GM23338 (cell line): Measurements from ENCODE around the gene DGKG. TPM values are rescaled to one million over a fixed set of nuclear protein-coding genes. Genes with fewer than 3 reads are reported as not detected.
A peak's percentile ranks its signal among the peaks of the same experiment; 100 is the strongest.

Experiments used
- ATAC-seq: fragments of 200-7000 bp; cut with Tn5 transposase; 3 replicates; pipeline ENCODE4 v1.9.1; 2020
- DNase-seq: peaks from one replicate; pipeline ENCODE4 v3.0.0-alpha.2; 2015; ENCODE audit warnings: low spot score
- H2AFZ ChIP-seq: fragments of 200-600 bp; sonication (generic); 2 replicates; pipeline ENCODE4 v1.8.0; 2016; ENCODE audit warnings: antibody characterized with exemption, mild to moderate bottlenecking, moderate library complexity
- H3F3A ChIP-seq: fragments of 200-600 bp; sonication (generic); replicated peaks from 2 replicates; pipeline ENCODE4 v1.8.0; 2017; ENCODE audit warnings: antibody characterized with exemption, mixed run types, low read depth
- H3K27ac ChIP-seq: fragments of 200-600 bp; sonication (generic); 2 replicates; pipeline ENCODE4 v1.6.1; 2016; ENCODE audit warnings: low read depth
- H3K27me3 ChIP-seq: fragments of 200-600 bp; sonication (generic); 2 replicates; pipeline ENCODE4 v1.8.0; 2016; ENCODE audit warnings: mild to moderate bottlenecking, mixed run types, moderate library complexity; ENCODE audit not compliant: insufficient read depth
- H3K36me3 ChIP-seq: fragments of 200-600 bp; sonication (generic); 2 replicates; pipeline ENCODE4 v1.8.0; 2016; ENCODE audit warnings: mild to moderate bottlenecking; ENCODE audit not compliant: insufficient read depth
- H3K4me1 ChIP-seq: fragments of 200-600 bp; sonication (generic); 2 replicates; pipeline ENCODE4 v1.8.0; 2016; ENCODE audit warnings: mild to moderate bottlenecking, moderate library complexity; ENCODE audit not compliant: insufficient read depth
- H3K4me2 ChIP-seq: fragments of 200-600 bp; sonication (generic); 2 replicates; pipeline ENCODE4 v1.7.1; 2017; ENCODE audit warnings: mixed run types
- H3K4me3 ChIP-seq: fragments of 200-600 bp; sonication (generic); 2 replicates; pipeline ENCODE4 v1.6.1; 2016; ENCODE audit warnings: mixed run types
- H3K79me2 ChIP-seq: fragments of 200-600 bp; sonication (generic); replicated peaks from 2 replicates; pipeline ENCODE4 v1.8.0; 2017; ENCODE audit warnings: mild to moderate bottlenecking; ENCODE audit not compliant: insufficient read depth
- H3K9me2 ChIP-seq: fragments of 200-600 bp; sonication (generic); 2 replicates; pipeline ENCODE4 v1.8.0; 2017; ENCODE audit not compliant: insufficient read depth
- H4K20me1 ChIP-seq: fragments of 200-600 bp; sonication (generic); replicated peaks from 2 replicates; pipeline ENCODE4 v1.8.0; 2017; ENCODE audit warnings: mild to moderate bottlenecking; ENCODE audit not compliant: insufficient read depth
- H3K27ac Mint-ChIP-seq: 2 replicates; pipeline ENCODE4 v1.8.0; 2020; ENCODE audit warnings: inconsistent platforms, mild to moderate bottlenecking, moderate library complexity, mixed read lengths
- H3K27me3 Mint-ChIP-seq: 3 replicates; pipeline ENCODE4 v1.8.0; 2022; ENCODE audit warnings: low read depth, mild to moderate bottlenecking, moderate library complexity, mixed read lengths, inconsistent platforms; ENCODE audit not compliant: insufficient read depth, poor library complexity
- H3K36me3 Mint-ChIP-seq: 3 replicates; pipeline ENCODE4 v1.8.0; 2021; ENCODE audit warnings: low read depth, mild to moderate bottlenecking, inconsistent platforms, moderate library complexity, mixed read lengths
- H3K4me1 Mint-ChIP-seq: 3 replicates; pipeline ENCODE4 v1.8.0; 2020; ENCODE audit warnings: mild to moderate bottlenecking, inconsistent platforms, mixed read lengths
- H3K4me3 Mint-ChIP-seq: 3 replicates; pipeline ENCODE4 v1.8.0; 2021; ENCODE audit warnings: moderate library complexity, mild to moderate bottlenecking, inconsistent platforms, mixed read lengths
- H3K9me3 Mint-ChIP-seq: 3 replicates; pipeline ENCODE4 v1.8.0; 2020; ENCODE audit warnings: moderate library complexity, mild to moderate bottlenecking, inconsistent platforms, mixed read lengths
- CREB1 ChIP-seq: fragments of 250-450 bp; sonication (Bioruptor Pico); IDR thresholded peaks from 2 replicates; pipeline ENCODE4 v1.5.0; 2020; ENCODE audit warnings: low read depth, mild to moderate bottlenecking, moderate library complexity
- EZH2 ChIP-seq: fragments of 200-600 bp; sonication (generic); IDR thresholded peaks from one replicate; pipeline ENCODE4 v1.8.0; 2017; ENCODE audit warnings: antibody characterized with exemption, mild to moderate bottlenecking, low read depth; ENCODE audit not compliant: unreplicated experiment
- STAT1 ChIP-seq: IDR thresholded peaks from one replicate; pipeline ENCODE4 v1.6.1; 2016; ENCODE audit warnings: antibody characterized with exemption; ENCODE audit not compliant: unreplicated experiment
- polyA plus RNA-seq: library from polyadenylated mRNA; unstranded; fragments of >200 nt; fragmentation: Nextera tagmentation; extraction: Ambion mirVana; gene quantifications from 2 replicates; pipeline ENCODE4 v1.2.1, GENCODE V29; 2016
- total RNA-seq: library from RNA; depleted of rRNA; stranded (reverse); fragments of >200 nt; shearing (Covaris generic); gene quantifications from 2 replicates; pipeline ENCODE4 v1.2.3, GENCODE V29; 2014
- TF ChIP-seq, protein P1 (sequence below), 2 experiments: fragments of 200-600 bp in 1 of 2; sonication (generic) in 1 of 2; conservative IDR thresholded peaks; 2 replicates each; pipeline versions ENCODE4 v1.5.1 to v1.6.1; 2016 to 2017; ENCODE audit warnings: antibody characterized with exemption in 2 of 2, low read depth in 2 of 2, mild to moderate bottlenecking in 2 of 2, moderate library complexity in 1 of 2
- TF ChIP-seq, protein P2 (sequence below): IDR thresholded peaks from 2 replicates; pipeline ENCODE4 v1.6.1; 2016; ENCODE audit warnings: antibody characterized with exemption

DGKG gene
- total and polyA plus RNA-seq, 2 experiments from 2014 or later: 0.14 to 0.31 TPM

- TF ChIP-seq, protein P1, sequence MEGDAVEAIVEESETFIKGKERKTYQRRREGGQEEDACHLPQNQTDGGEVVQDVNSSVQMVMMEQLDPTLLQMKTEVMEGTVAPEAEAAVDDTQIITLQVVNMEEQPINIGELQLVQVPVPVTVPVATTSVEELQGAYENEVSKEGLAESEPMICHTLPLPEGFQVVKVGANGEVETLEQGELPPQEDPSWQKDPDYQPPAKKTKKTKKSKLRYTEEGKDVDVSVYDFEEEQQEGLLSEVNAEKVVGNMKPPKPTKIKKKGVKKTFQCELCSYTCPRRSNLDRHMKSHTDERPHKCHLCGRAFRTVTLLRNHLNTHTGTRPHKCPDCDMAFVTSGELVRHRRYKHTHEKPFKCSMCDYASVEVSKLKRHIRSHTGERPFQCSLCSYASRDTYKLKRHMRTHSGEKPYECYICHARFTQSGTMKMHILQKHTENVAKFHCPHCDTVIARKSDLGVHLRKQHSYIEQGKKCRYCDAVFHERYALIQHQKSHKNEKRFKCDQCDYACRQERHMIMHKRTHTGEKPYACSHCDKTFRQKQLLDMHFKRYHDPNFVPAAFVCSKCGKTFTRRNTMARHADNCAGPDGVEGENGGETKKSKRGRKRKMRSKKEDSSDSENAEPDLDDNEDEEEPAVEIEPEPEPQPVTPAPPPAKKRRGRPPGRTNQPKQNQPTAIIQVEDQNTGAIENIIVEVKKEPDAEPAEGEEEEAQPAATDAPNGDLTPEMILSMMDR (conservative IDR thresholded peaks at IDR 0.05; ENCODE audit: low read depth in 2 of 2): peak; percentile 63 to 90
- TF ChIP-seq EZH2 (no peak), STAT1 (no peak), CREB1 (CRISPR knock-in tag) (peak; percentile 68)
Observed at GRCh38 chr3:186241910-186242821, 119.9 kb downstream of the DGKG start (continued).

DNA sequence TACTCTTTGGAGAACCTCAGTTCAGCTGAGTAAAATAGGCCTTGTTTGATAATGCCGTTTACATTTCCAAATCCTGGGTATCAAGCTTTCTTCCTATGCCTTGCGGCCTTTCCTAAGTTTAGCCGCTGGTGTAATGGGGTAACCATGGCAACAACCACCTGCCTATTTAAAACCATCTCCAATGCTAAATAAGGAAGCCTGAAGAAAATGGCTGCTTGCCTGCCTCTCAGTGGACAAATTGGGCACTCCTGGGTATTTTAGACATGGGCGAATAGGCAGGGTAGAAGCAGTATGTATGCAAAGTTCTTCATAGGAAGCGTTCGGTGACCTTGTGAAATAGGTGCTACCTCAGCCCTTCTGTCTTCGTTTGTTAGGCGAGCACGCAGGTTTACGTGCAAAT lies 122.7 kb downstream of the DGKG start:
- Histone ChIP-seq H3F3A (no peaks in the 10 kb centered on the region), H3K4me2 (no peak overlapping the region), H3K4me3 (no peak overlapping the region), H3K79me2 (no peaks in the 10 kb centered on the region), H3K4me1 (no peaks in the 10 kb centered on the region; the same call in 1 of the 2 replicates), H3K9me2 (peaks cover 5% of the 10 kb centered on the region; the same call in 1 of the 2 replicates), H4K20me1 (no peaks in the 10 kb centered on the region), H3K27ac (no peak overlapping the region), H3K36me3 (no peaks in the 10 kb centered on the region), H2AFZ (no peak overlapping the region), H3K27me3 (no peaks in the 10 kb centered on the region)
- no peaks in the 10 kb centered on the region for H3K36me3 Mint-ChIP-seq
- DNase-seq (peak; percentile 94), ATAC-seq (peak; percentile 18)
- peaks cover 17% of the 10 kb centered on the region for H3K27me3 Mint-ChIP-seq
- H3K9me3 Mint-ChIP-seq: no peaks in the 10 kb centered on the region
- H3K4me3 Mint-ChIP-seq: no peak overlapping the region
- TF ChIP-seq, protein P1 (conservative IDR thresholded peaks at IDR 0.05; ENCODE audit: low read depth in 2 of 2): peak; percentile 47 to 59
- TF ChIP-seq, protein P2, sequence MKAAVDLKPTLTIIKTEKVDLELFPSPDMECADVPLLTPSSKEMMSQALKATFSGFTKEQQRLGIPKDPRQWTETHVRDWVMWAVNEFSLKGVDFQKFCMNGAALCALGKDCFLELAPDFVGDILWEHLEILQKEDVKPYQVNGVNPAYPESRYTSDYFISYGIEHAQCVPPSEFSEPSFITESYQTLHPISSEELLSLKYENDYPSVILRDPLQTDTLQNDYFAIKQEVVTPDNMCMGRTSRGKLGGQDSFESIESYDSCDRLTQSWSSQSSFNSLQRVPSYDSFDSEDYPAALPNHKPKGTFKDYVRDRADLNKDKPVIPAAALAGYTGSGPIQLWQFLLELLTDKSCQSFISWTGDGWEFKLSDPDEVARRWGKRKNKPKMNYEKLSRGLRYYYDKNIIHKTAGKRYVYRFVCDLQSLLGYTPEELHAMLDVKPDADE: no peak
- no peak overlapping the region for H3K27ac Mint-ChIP-seq
- peaks cover 20% of the 10 kb centered on the region for H3K4me1 Mint-ChIP-seq

- Mint-ChIP-seq H3K9me3 (no peaks in the 10 kb centered on the region; the same call in 2 of the 3 replicates), H3K4me1 (peaks cover 20% of the 10 kb centered on the region), H3K36me3 (no peaks in the 10 kb centered on the region), H3K27me3 (peaks cover 16% of the 10 kb centered on the region), H3K27ac (no peak overlapping the region), H3K4me3 (no peak overlapping the region)
- no peak overlapping the region for H3K4me2 ChIP-seq
- H3K79me2 ChIP-seq: no peaks in the 10 kb centered on the region
- ATAC-seq (no peak), DNase-seq (no peak)
- no peaks in the 10 kb centered on the region for H3K36me3 ChIP-seq
- no peak overlapping the region for H2AFZ ChIP-seq
- TF ChIP-seq, protein P2: no peak
- no peak for TF ChIP-seq CREB1 (CRISPR knock-in tag)
- TF ChIP-seq, protein P1 (conservative IDR thresholded peaks at IDR 0.05; ENCODE audit: low read depth in 2 of 2): no peak
- no peaks in the 10 kb centered on the region for H4K20me1 ChIP-seq
- H3K9me2 ChIP-seq: peaks cover 5% of the 10 kb centered on the region; the same call in 1 of the 2 replicates
- no peaks in the 10 kb centered on the region; the same call in 1 of the 2 replicates for H3K4me1 ChIP-seq
- no peaks in the 10 kb centered on the region for H3K27me3 ChIP-seq
- H3K27ac ChIP-seq: no peak overlapping the region
- H3F3A ChIP-seq: no peaks in the 10 kb centered on the region
- H3K4me3 ChIP-seq: no peak overlapping the region
Observed at GRCh38 chr3:186237915-186238314, 124.1 kb downstream of the DGKG start.
